ENCODE data around the gene PCSK5.

Gene PCSK5

GRCh38 chr9:76155361-76155760, 264.9 kb downstream of the PCSK5 start:
- DNase-seq = no peak

GRCh38 chr9:76158713-76159112, 268.2 kb downstream of the PCSK5 start:
- DNase-seq = no peak

- no peak for DNase-seq
These were observed 268.9 kb downstream of the PCSK5 start for GRCh38 chr9:76159293-76159926.

GRCh38 chr9:76161106-76161505, 270.6 kb downstream of the PCSK5 start:
- no peak for DNase-seq

GRCh38 chr9:76161541-76161940, 271.1 kb downstream of the PCSK5 start:
- DNase-seq = no peak

DNA sequence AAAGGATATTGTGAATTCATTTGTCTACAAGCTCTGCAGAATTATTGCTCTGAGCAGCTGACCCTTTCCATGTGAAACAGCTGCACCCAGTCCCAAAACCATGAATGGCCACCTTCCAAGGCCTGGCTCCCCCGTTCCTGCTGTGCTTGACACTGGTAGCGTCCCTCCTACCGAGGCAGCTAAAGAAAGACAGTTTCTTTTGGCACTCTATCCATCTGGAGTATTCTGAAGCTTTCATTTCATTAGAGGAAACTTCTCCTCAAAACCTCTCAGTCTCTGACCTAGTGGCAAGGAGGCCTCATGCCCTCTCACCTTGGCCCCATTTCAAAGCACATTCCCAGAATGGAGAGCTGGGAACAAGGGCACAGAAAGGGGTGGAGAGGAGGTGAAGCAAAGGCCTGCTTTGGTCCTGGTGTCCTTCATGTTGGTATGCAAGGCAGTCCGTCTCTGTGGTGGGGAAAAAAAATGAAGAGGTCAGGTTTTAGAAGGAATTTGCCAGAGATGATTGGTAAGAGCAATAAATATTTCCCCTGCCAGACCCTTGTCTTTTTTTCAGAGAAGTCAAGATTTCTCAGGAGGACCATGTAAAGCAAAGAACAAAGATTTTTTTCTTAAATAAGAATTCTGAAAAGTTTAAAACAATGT, 271.7 kb downstream of the PCSK5 start:
- no peak for DNase-seq

DNA sequence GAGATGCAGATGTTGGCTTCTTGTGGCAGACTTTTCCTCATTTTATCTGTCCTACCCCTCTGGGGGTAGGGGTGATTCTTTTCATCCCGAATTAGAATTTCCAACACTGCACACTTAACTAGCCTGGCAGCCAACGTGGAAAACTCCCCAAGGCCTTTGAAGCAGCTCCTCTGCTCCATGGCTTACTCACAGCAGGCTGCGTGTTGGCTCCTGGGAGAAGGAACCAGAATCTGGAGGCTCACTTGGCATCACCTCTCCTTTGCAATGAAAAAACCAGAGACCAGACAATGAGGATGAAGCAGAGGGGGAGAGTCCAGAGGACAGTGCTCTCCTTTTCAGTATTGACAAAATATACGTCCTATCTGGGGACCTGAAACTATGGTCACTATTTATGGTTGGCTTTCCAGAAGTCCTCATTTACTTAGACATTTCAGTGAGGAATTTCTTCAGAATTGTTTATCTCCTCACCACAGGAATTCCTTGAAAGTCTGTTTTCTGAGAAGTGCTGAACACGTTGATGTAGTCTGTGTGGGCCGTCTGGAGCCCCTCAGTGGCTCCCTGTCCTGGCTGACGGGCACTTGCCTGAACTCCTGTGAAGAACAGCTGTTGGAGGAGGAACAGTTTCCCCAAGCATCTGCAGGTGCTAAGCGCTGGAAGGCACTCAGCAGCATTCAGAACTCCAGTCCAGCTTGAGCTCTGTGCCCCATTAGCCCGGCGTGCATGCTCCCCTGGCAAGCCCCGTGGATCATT, 272.5 kb downstream of the PCSK5 start:
- DNase-seq = no peak

DNA sequence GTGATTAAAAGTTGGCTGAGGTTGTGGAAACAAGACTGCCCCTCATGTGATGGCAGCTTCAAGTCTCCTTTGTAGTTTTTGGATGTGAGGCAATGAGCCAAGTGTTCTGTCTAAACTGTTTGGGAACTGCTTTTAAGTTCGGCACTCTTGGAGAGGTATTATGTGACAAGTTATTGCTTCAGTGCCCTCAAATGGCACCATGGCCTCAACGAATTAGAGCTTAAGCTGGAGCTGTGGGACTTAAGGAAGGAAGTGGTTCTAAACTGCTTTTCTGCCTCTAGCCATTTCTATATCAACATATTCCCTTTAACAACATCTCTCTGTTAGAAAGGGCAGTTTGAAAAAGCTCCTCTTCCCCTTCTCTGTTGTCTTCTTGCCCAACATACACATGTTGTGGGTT, 276.1 kb downstream of the PCSK5 start:
- DNase-seq = no peak

DNA sequence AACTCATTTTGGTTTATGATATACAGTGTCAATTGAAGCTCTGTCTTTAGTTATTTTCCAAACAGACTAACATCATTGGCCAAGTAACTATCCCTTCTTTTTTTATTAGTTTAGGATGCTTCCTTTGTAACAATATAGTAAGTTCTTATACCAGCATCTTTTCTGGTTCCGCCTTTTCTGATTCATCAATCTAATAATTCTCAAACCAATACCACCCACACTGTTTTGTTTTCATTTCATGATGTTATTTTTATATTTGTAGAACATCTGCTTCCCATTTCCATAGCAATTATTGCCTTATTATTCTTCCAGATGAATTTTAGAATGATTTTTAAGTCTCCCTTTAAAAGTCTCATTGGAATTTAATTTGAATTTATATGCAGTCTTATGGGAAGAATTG, 285.7 kb downstream of the PCSK5 start:
- no peak for DNase-seq

DNA sequence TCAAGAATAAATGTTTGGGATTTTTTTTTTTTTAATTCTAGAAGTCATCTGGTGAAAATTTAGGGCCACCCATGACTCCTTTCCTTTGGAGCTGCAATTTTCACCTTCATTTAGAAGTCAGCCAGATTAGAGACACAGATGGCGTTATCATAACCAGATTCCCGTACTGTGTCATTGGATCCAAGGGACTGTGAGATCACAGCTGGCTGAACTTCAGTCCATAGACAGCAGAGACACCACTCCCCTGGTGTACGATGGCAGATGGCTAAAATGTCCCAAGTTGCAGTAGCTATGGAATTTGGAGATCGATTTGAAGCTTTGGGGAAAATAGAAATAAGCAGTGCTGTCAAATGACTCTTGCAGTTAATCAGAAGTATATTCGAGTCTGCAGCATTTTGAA, 287.5 kb downstream of the PCSK5 start:
- no peak for DNase-seq

DNA sequence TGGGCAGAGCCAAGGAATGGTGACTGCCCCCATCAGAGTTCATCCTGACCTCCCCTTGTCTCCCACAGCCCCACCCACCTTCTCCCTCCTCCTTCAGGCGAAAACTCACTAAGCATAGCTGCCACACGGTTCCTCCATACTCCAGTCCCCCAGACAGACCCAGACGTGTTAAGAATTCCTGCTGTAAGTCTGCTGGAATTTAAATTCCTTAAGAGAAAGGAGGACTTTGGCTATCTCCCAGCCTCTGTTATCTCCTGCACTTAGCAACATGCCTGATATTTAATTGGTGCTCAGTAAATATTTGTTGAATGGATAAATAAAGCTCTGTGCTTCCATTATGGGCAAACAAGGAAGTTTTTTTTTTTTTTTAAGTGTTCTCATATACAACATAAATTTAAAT, 290.1 kb downstream of the PCSK5 start:
- no peak for DNase-seq

GRCh38 chr9:76181020-76181641, 290.7 kb downstream of the PCSK5 start:
- DNase-seq = no peak

DNA sequence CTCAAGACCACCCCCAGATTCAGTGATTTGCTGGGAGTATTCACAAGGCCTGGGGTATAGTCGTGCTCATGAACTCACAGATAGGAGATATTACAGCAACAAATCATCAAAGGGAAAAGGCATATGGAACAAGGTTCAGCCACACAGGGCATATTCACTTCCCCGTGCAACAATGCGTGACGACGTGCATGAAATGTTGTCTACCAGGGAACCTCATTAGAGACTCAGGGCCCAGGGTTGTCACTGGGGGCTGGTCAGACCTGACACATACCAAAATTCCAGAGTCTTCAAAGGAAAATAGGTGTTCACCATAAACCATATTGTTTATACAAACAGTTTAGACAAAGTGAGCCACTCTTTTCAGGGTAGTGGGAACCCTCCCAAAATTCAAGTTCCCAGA, 291.3 kb downstream of the PCSK5 start:
- DNase-seq = no peak

GRCh38 chr9:76185432-76185831, 295.0 kb downstream of the PCSK5 start:
- DNase-seq = no peak

DNA sequence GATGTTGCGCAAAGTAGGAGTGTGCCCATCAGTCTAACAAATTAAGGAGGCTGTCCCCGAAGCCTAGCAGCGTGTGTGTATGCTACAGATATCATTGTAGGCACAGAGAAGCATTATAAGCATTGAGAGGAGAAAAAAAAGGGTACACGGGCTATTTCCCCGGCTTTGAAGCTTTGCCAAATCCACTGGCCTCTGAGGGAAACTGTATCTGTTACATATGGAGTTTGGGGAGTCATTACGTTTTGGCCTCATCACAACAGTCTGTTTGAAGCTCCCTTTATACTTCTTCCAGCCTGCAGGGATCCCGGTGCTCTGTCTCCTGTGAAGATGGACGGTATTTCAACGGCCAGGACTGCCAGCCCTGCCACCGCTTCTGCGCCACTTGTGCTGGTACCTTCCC, 297.8 kb downstream of the PCSK5 start:
- DNase-seq = no peak

DNA sequence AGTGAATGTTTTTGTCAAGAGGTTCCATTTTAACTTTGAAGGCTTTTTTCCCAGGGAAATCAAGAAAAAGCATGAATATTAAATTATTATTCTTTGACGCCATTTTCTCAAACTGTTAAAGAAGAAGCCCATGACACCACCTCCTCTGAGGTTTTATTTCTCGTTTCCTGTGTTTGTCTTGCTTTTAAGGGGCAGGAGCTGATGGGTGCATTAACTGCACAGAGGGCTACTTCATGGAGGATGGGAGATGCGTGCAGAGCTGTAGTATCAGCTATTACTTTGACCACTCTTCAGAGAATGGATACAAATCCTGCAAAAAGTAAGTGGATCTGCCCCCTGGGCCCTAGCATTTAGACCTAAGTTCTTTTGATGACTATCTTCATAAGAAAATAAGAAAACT, 298.4 kb downstream of the PCSK5 start:
- DNase-seq = no peak

DNA sequence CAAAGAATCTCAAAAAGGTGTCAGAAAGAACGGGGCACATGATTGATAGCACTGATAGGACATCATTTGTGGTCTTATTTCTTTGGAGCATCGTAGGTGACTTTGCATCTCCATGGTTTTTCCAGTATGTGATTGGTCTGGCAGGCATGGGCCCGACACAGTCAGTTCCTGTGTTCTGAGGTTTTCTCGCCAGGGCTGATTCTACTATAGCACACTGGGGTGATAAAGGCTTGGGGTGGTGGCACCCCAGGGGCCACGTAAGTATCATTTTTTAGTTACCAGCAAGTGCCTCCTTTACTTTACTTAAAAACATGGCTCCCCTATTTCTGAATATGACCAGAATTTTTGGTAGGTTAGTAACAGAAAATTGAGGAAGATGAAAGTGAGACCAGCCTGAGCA, 301.0 kb downstream of the PCSK5 start:
- no peak for DNase-seq

DNA sequence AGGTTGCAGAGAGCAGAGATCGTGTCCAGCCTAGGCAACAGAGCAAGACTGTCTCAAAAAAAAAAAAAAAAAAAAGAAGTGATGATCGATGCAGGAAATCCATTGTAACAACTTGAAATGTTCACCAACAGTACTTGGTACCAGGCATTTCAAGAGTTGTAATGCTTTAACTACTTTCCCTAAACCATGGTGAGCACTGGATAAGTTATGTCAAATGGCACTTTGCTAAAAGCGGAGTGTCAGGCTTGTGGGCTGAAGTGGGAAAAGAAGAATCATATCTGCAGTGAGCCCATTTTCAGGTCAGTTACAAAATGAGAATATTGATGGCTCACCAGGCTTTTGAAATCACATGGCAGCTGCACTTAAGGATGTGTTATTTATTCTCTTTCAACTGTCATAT, 301.5 kb downstream of the PCSK5 start:
- no peak for DNase-seq

GRCh38 chr9:76194896-76195295, 304.4 kb downstream of the PCSK5 start:
- no peak for DNase-seq

DNA sequence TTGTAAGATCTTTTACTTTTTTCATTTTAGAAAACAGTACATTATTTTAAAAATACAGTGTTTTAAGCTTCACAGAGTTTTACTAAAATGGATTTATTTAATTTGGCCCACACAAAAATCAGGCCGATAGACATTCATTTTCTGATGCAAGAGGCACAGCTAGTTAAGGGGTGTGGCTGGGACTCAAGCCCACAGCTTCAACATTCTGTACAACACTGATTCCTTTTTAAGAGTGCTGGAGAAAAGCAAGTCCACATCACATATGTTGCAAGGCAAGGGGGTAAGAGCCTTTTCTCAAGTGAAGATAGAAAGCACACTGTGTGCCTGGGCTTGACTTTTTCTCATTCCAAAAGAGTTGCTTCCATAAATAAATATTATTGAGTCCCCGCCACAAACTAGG, 307.9 kb downstream of the PCSK5 start:
- DNase-seq = no peak

- DNase-seq = no peak
These were observed 309.8 kb downstream of the PCSK5 start for GRCh38 chr9:76200315-76200714.

DNA sequence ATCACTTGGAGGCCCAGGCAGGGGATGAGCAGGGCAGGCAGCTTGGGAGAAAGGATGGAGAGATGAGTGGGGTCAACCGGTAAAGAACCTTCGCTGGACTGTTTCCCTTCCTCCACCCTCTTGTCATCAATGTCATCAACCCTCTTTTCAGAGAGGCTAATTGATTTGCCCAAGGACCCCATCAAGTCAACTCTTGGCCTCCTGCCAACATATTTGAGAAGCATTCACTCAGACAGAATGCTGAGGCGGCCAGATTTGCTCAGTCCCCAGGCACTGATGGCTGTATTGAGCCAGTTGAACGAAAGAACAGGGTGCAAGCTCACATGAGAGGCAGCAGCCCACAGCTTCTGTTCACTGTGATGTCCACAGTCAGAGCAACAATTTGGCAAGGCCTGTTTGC, 310.3 kb downstream of the PCSK5 start:
- DNase-seq = no peak

DNA sequence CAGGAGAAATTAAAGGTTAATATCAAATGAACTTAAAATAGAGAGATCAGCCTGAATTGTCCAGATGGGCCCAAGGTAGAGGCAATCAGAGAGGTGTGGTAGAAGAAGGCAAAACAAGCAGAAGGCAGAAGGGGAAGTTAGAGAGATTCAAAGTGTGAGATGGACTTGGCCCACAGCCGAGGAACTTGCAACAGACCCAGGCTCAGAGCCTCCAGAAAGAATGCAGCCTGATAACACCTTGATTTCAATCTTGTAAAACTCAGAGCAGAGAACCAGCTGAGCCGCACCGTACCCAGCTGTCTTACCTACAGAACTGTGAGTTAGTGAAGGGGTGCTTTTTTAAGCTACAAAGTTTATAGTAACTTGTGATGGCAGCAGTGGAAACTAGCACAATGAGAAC, 312.9 kb downstream of the PCSK5 start:
- DNase-seq = no peak

GRCh38 chr9:76206821-76207220, 316.3 kb downstream of the PCSK5 start:
- no peak for DNase-seq
